HepG2 (cell line): ENCODE results near the gene TSPAN32. TPM values are rescaled to one million over a fixed set of nuclear protein-coding genes. Genes with fewer than 3 reads are reported as not detected.

Experiments used
- ATAC-seq: fragments of 200-7000 bp; cut with Tn5 transposase; 3 replicates; pipeline ENCODE4 v1.9.1; 2020; ENCODE audit warnings: mild to moderate bottlenecking, moderate library complexity
- BruUV-seq: library from RNA; stranded (reverse); fragments of 400-500 nt; replicated peaks from 2 replicates; lab custom pipeline; 2021; lab: Mats Ljungman, UMichigan
- CTCF ChIA-PET: fragments of 300-600 bp; formaldehyde crosslinking; extraction: SDS; loops from one replicate; lab custom pipeline; 2021; ENCODE audit warnings: low total read pairs, inconsistent platforms, low intra/inter-chr PET ratio; lab: Yijun Ruan, JAX
- POLR2A ChIA-PET: fragments of 350-600 bp; sonication (Branson Sonifier 250); formaldehyde crosslinking; loops from one replicate; lab custom pipeline; 2020; ENCODE audit warnings: antibody characterized with exemption, inconsistent platforms; lab: Yijun Ruan, JAX
- DNase-seq: peaks from one replicate; pipeline ENCODE4 v3.0.0-alpha.2; 2015; ENCODE audit warnings: low spot score
- FAIRE-seq: peaks from 3 replicates; lab custom pipeline; 2011; peaks lifted over from hg19 to GRCh38; lab: Jason Lieb, UNC
- H2AFZ ChIP-seq: one replicate; pipeline ENCODE4 v1.6.1; 2011; ENCODE audit warnings: low read length, inconsistent platforms
- H3K27ac ChIP-seq: fragments of 300-600 bp; 3 replicates; pipeline ENCODE4 v1.8.0; 2011; ENCODE audit warnings: mixed run types, mild to moderate bottlenecking, mixed read lengths, low read length, inconsistent platforms; ENCODE audit not compliant: insufficient read depth; ENCODE audit errors: extremely low read length
- H3K27me3 ChIP-seq, 2 experiments: fragments of 200-600 bp in 1 of 2; 2 replicates in 1 of 2; 3 replicates in 1 of 2; pipeline versions ENCODE4 v1.6.0 to v1.8.0; 2011; ENCODE audit warnings: low read length in 2 of 2, mild to moderate bottlenecking in 2 of 2, moderate library complexity in 2 of 2, inconsistent platforms in 1 of 2; ENCODE audit not compliant: insufficient read depth in 2 of 2, control insufficient read depth in 1 of 2
- H3K36me3 ChIP-seq, 2 experiments: fragments of 200-600 bp in 1 of 2; replicated peaks in 1 of 2; 2 replicates in 1 of 2; 3 replicates in 1 of 2; pipeline versions ENCODE4 v1.5.1 to v1.8.0; 2011; ENCODE audit warnings: low read length in 2 of 2, inconsistent platforms in 1 of 2; ENCODE audit not compliant: insufficient read depth in 2 of 2, control insufficient read depth in 1 of 2
- H3K4me1 ChIP-seq: 2 replicates; pipeline ENCODE4 v1.5.1; 2012; ENCODE audit warnings: low read length, inconsistent platforms; ENCODE audit not compliant: insufficient read depth
- H3K4me2 ChIP-seq: 2 replicates; pipeline ENCODE4 v1.6.0; 2011; ENCODE audit warnings: low read depth, low read length, inconsistent platforms
- H3K4me3 ChIP-seq, 3 experiments: fragments of 200-600 bp in 1 of 3; sonication (generic), shearing (Covaris generic) in 1 of 3; replicated peaks in 1 of 3; 2 replicates each; pipeline ENCODE4 v1.5.1; 2011 to 2016; ENCODE audit warnings: low read length in 3 of 3, inconsistent platforms in 2 of 3, low read depth in 2 of 3, mild to moderate bottlenecking in 2 of 3, control low read depth in 1 of 3, mixed read lengths in 1 of 3; ENCODE audit not compliant: insufficient read depth in 1 of 3
- H3K79me2 ChIP-seq: one replicate; pipeline ENCODE4 v1.6.1; 2011; ENCODE audit warnings: low read length, inconsistent platforms; ENCODE audit not compliant: insufficient read depth
- H3K9ac ChIP-seq: 2 replicates; pipeline ENCODE4 v1.6.0; 2011; ENCODE audit warnings: mild to moderate bottlenecking, low read depth, low read length, inconsistent platforms; ENCODE audit not compliant: insufficient read depth
- H3K9me3 ChIP-seq: 2 replicates; pipeline ENCODE4 v1.5.1; 2012; ENCODE audit warnings: mild to moderate bottlenecking, low read length
- H4K20me1 ChIP-seq: 2 replicates; pipeline ENCODE4 v1.6.0; 2011; ENCODE audit warnings: inconsistent platforms, mild to moderate bottlenecking, low read length, moderate library complexity; ENCODE audit not compliant: insufficient read depth
- ATF4 ChIP-seq, 2 experiments: fragments of 450-650 bp in 1 of 2; sonication (generic) in 1 of 2; formaldehyde crosslinking; IDR thresholded peaks; 2 replicates each; pipeline versions ENCODE4 v1.5.0 to v1.8.0; 2020 to 2022; ENCODE audit warnings: mild to moderate bottlenecking in 1 of 2, missing genetic modification reagents in 1 of 2
- FOXO1 ChIP-seq: sonication (generic); formaldehyde crosslinking; IDR thresholded peaks from 2 replicates; pipeline ENCODE4 v1.4.0; 2020; ENCODE audit warnings: missing genetic modification reagents
- HES4 ChIP-seq: sonication (generic); formaldehyde crosslinking; IDR thresholded peaks from 2 replicates; pipeline ENCODE4 v1.9.0; 2021; ENCODE audit warnings: mild to moderate bottlenecking, missing genetic modification reagents, borderline replicate concordance
- KDM6A ChIP-seq: IDR thresholded peaks from 2 replicates; pipeline ENCODE4 v1.6.1; 2016; ENCODE audit warnings: low read depth
- SOX13 ChIP-seq, 3 experiments: fragments of 450-650 bp in 1 of 3; sonication (generic) in 1 of 3; formaldehyde crosslinking in 1 of 3; IDR thresholded peaks in 2 of 3; conservative IDR thresholded peaks in 1 of 3; 2 replicates each; pipeline versions ENCODE4 v1.5.0 to v1.6.1; 2016 to 2020; ENCODE audit warnings: antibody characterized with exemption in 1 of 3, mild to moderate bottlenecking in 1 of 3, missing compliant biosample characterization in 1 of 3, missing genetic modification reagents in 1 of 3, moderate library complexity in 1 of 3
- U2AF1 ChIP-seq: fragments of 200-400 bp; formaldehyde crosslinking; optimal IDR thresholded peaks from 2 replicates; pipeline ENCODE3; 2017; ENCODE audit warnings: mild to moderate bottlenecking, low read depth, low read length
- YEATS2 ChIP-seq: sonication (generic); formaldehyde crosslinking; IDR thresholded peaks from 2 replicates; pipeline ENCODE4 v1.4.0; 2020; ENCODE audit warnings: missing genetic modification reagents, borderline replicate concordance
- ZNF160 ChIP-seq: sonication (generic); formaldehyde crosslinking; IDR thresholded peaks from 2 replicates; pipeline ENCODE4 v1.8.0; 2022; ENCODE audit warnings: mild to moderate bottlenecking, inconsistent platforms, missing genetic modification reagents
- ZNF18 ChIP-seq: sonication (generic); formaldehyde crosslinking; IDR thresholded peaks from 2 replicates; pipeline ENCODE4 v1.8.0; 2022; ENCODE audit warnings: mild to moderate bottlenecking, missing genetic modification reagents; ENCODE audit not compliant: insufficient replicate concordance
- ZNF274 ChIP-seq: sonication (generic); formaldehyde crosslinking; IDR thresholded peaks from 2 replicates; pipeline ENCODE4 v1.5.1; 2020; ENCODE audit warnings: mild to moderate bottlenecking, missing genetic modification reagents
- ZNF75D ChIP-seq: sonication (generic); formaldehyde crosslinking; IDR thresholded peaks from 2 replicates; pipeline ENCODE4 v1.8.1; 2023; ENCODE audit warnings: missing genetic modification reagents, mild to moderate bottlenecking, borderline replicate concordance
- WGBS: methylation state at CpG from one replicate; pipeline ENCODE4 v1.1.6; 2017; ENCODE audit warnings: low lambda C conversion rate; 5-methylcytosine and 5-hydroxymethylcytosine counted together
- in situ Hi-C: cut with HindIII; loops from 2 replicates; pipeline ENCODE4 v1.10.0; 2017; ENCODE audit warnings: low pct_unique_long_range_greater_than_20kb; ENCODE audit not compliant: extremely low pct_ligation_motif_present
- intact Hi-C: fragments of 100-400 bp; cut with micrococcal nuclease; formaldehyde crosslinking; loops from one replicate; pipeline ENCODE4 v1.10.0; 2022; ENCODE audit not compliant: unreplicated experiment
- polyA plus RNA-seq, 8 experiments: library from polyadenylated mRNA; depleted of rRNA in 3 of 8; stranded (reverse) in 7 of 8; unstranded in 1 of 8; fragments of >200 nt; fragmentation: Illumina TruSeq in 4 of 8; extraction: Trizol in 4 of 8; gene quantifications; 2 replicates each; pipeline versions ENCODE4 v1.2.1 to v1.2.3, GENCODE V29; 2011 to 2016; ENCODE audit warnings: low read depth in 4 of 8, missing spikeins in 1 of 8, mixed read lengths in 1 of 8; ENCODE audit not compliant: insufficient read depth in 1 of 8
- total RNA-seq, 5 experiments: library from RNA; depleted of rRNA; stranded (reverse); fragments of >200 nt; fragmentation: Illumina TruSeq; extraction: Trizol; gene quantifications; 2 replicates each; pipeline ENCODE4 v1.2.3, GENCODE V29; 2016; ENCODE audit warnings: low read depth in 1 of 5
- TF ChIP-seq, protein P1 (sequence below): sonication (generic); formaldehyde crosslinking; IDR thresholded peaks from 2 replicates; pipeline ENCODE4 v1.5.0; 2020; ENCODE audit warnings: missing genetic modification reagents, mild to moderate bottlenecking, borderline replicate concordance

Gene TSPAN32
- total and polyA plus RNA-seq, 2 of the 13 experiments (the other 11 are each of a cell fraction or from before 2014, with no cell fraction given), result 0.09 to 0.70 TPM

DNA sequence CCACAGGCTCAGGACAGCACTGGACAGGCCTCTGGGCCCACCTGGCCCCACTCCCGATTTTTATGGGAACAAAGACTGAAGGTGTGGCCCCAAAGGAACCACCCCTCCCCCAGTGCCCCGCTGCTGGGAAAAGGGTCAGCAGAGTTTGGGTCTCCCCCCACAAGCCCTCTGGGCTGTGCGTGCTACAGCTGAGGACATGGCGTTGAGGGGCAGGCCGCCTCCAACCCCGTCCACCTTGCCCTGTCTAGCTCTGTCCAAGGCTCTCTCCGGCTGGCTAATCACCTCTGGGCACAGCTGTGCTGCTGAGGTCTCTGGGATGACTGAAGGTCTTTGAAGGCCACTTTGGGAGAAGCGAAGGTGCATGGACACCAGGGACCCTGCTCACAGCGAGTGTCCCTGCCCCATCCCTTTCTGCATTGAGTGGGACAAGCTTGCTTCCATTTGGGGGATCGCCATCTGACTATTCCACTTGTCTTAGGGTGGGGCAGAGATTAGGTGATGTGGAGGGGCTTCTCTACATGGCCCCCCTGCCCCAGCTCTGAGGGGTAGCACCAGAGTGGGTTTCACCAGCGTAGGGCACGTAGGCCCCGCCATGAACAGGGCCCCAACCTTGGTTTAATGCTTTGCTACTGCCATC is 38.0 kb upstream of the TSPAN32 start:
- no peak overlapping the region for H3K9ac ChIP-seq
- TF ChIP-seq ZNF75D (CRISPR knock-in tag) (no peak), SOX13 (IDR thresholded peaks at IDR 0.05) (no peak), SOX13 (CRISPR knock-in tag; conservative IDR thresholded peaks at IDR 0.05 in 1 of 2, IDR thresholded peaks at IDR 0.05 in 1 of 2) (no peak), ZNF274 (CRISPR knock-in tag) (no peak)
- no peak overlapping the region for H3K4me3 ChIP-seq
- in situ Hi-C loops (no loop called here), intact Hi-C loops (loop anchor here (10.0 kb wide), 1 partner anchor 49 kb away; no protein-coding TSS in a partner anchor)
- POLR2A ChIA-PET, result no interaction called here
- H3K4me1 ChIP-seq, result peaks cover 10% of the 10 kb centered on the region; the same call in 1 of the 2 replicates
- no peak for ATAC-seq
- WGBS, result 55% methylated on average over 10 of the region's 13 CpGs
- no peaks in the 10 kb centered on the region for H4K20me1 ChIP-seq
- H2AFZ ChIP-seq, result no peak overlapping the region
- no peaks in the 10 kb centered on the region for H3K79me2 ChIP-seq
- BruUV-seq, result no TSS peak
- H3K27me3 ChIP-seq, result peaks cover 7 to 68% of the 10 kb centered on the region in 2 experiments; a peak in 4 of 5 replicates
- CTCF ChIA-PET, result no interaction called here
- no peak for FAIRE-seq
- no peak for DNase-seq
- H3K36me3 ChIP-seq, result no peaks in the 10 kb centered on the region
- H3K4me2 ChIP-seq, result no peak overlapping the region
- no peaks in the 10 kb centered on the region for H3K9me3 ChIP-seq
- no peak overlapping the region for H3K27ac ChIP-seq

DNA sequence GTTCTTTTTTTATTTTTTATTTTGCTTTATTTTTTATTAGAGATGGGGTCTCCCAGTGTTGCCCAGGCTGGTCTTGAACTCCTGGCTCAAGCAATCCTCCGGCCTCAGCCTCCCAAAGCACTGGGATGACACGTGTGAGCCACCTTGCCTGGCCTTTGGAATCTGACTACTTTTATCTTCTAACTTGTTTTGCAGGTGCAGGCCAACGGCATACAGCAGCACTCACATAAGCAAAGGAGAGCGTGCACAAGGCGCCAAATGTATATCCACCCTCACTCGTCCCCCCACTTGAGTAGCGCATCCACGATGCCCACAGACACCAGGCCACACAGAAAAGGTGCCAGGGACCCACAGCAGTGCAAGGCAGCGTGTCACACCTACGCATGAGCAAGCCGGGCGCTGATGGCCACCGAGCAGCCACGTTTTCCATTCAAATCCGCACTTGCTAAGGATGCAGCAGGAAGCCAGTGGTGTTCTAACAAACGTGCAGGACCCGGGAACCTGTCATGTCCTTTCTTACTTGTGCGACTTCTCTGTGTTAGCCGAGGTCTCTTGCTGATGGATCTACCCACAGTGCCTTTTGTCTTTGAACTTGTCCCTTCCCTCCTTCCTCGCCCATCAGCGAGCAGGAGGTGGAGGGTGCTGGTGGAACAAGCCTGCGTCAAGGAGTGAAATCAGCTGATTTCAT is 37.3 kb upstream of the TSPAN32 start:
- WGBS, result 45% methylated on average over 18 of the region's 22 CpGs
- POLR2A ChIA-PET, result no interaction called here
- H3K4me1 ChIP-seq, result peaks cover 10% of the 10 kb centered on the region; the same call in 1 of the 2 replicates
- H3K4me2 ChIP-seq, result no peak overlapping the region
- ATAC-seq, result no peak
- no peaks in the 10 kb centered on the region for H4K20me1 ChIP-seq
- no peak overlapping the region for H3K4me3 ChIP-seq
- no peaks in the 10 kb centered on the region for H3K36me3 ChIP-seq
- H3K27me3 ChIP-seq, result peaks cover 7 to 61% of the 10 kb centered on the region in 2 experiments; a peak in 4 of 5 replicates
- DNase-seq, result no peak
- intact Hi-C loops, result loop anchor here (10.0 kb wide), 1 partner anchor 50 kb away; no protein-coding TSS in a partner anchor
- no peaks in the 10 kb centered on the region for H3K79me2 ChIP-seq
- H3K27ac ChIP-seq, result no peak overlapping the region
- in situ Hi-C loops, result no loop called here
- no TSS peak for BruUV-seq
- FAIRE-seq, result no peak
- CTCF ChIA-PET, result no interaction called here
- H3K9ac ChIP-seq, result no peak overlapping the region
- H3K9me3 ChIP-seq, result no peaks in the 10 kb centered on the region
- H2AFZ ChIP-seq, result no peak overlapping the region
- no peak for TF ChIP-seq HES4 (CRISPR knock-in tag)
- no peak for TF ChIP-seq ZNF18 (CRISPR knock-in tag)
- no peak for TF ChIP-seq YEATS2
- no peak for TF ChIP-seq ATF4 (CRISPR knock-in tag; IDR thresholded peaks at IDR 0.05)
- TF ChIP-seq FOXO1 (CRISPR knock-in tag), result no peak
- TF ChIP-seq ZNF160 (CRISPR knock-in tag), result no peak
- TF ChIP-seq ZNF274 (CRISPR knock-in tag), result no peak
- TF ChIP-seq U2AF1, result no peak
- no peak for TF ChIP-seq KDM6A (CRISPR knock-in tag)
- TF ChIP-seq, protein P1, sequence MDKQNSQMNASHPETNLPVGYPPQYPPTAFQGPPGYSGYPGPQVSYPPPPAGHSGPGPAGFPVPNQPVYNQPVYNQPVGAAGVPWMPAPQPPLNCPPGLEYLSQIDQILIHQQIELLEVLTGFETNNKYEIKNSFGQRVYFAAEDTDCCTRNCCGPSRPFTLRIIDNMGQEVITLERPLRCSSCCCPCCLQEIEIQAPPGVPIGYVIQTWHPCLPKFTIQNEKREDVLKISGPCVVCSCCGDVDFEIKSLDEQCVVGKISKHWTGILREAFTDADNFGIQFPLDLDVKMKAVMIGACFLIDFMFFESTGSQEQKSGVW (CRISPR knock-in tag), result no peak
